Measurements from ENCODE around the gene ETV5. TPM values are rescaled to one million over a fixed set of nuclear protein-coding genes. Genes with fewer than 3 reads are reported as not detected.

The ETV5 gene
- total and polyA plus RNA-seq, 4 donors: 3.3 to 14.9 (median 5.5) TPM

DNA sequence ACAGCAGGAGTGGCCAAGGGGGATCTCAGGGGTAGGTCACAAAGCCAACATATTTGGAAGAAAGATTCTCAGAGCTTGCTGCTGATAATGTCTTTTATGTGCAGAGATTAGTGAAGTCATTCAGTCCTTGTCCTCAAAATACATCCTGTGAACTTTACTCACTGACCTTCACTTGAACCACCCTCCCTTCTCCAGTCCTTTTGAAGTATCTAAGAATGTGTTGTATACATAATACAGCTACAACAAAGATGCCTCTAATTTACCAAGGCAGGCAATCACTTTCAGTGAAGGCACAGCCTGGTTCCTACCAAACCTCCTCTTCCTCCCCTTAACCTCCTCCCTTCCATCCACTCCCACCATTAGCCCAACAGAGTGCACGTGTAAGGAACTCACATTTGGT, 38.3 kb downstream of the ETV5 start:
- no peak overlapping the region for H3K4me3 ChIP-seq (ENCODE audit: low read depth in 1 of 3, low read length in 3 of 3)
- H3K9ac ChIP-seq (ENCODE audit: low read depth in 1 of 2, low read length in 2 of 2): no peak overlapping the region
- no peak overlapping the region for H3K27ac ChIP-seq (ENCODE audit: low read depth in 1 of 2, low read length in 2 of 2)
- H3K27me3 ChIP-seq (ENCODE audit: control insufficient read depth in 4 of 4, insufficient read depth in 4 of 4, low read length in 3 of 4): no peaks in the 10 kb centered on the region
- TF ChIP-seq, protein P1, sequence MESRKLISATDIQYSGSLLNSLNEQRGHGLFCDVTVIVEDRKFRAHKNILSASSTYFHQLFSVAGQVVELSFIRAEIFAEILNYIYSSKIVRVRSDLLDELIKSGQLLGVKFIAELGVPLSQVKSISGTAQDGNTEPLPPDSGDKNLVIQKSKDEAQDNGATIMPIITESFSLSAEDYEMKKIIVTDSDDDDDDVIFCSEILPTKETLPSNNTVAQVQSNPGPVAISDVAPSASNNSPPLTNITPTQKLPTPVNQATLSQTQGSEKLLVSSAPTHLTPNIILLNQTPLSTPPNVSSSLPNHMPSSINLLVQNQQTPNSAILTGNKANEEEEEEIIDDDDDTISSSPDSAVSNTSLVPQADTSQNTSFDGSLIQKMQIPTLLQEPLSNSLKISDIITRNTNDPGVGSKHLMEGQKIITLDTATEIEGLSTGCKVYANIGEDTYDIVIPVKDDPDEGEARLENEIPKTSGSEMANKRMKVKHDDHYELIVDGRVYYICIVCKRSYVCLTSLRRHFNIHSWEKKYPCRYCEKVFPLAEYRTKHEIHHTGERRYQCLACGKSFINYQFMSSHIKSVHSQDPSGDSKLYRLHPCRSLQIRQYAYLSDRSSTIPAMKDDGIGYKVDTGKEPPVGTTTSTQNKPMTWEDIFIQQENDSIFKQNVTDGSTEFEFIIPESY (IDR thresholded peaks at IDR 0.05): no peak
- H3K9me3 ChIP-seq (ENCODE audit: control insufficient read depth in 4 of 4, low read length in 3 of 4): no peaks in the 10 kb centered on the region
- H3K36me3 ChIP-seq (ENCODE audit: control insufficient read depth in 4 of 4, insufficient read depth in 3 of 4, low read depth in 1 of 4, low read length in 3 of 4): no peaks in the 10 kb centered on the region
- DNase-seq (ENCODE audit: low spot score): no peak
- H3K4me1 ChIP-seq (ENCODE audit: control insufficient read depth in 4 of 4, insufficient read depth in 4 of 4, low read length in 3 of 4): peaks cover 0 to 3% (median 0%) of the 10 kb centered on the region in 4 donors
- WGBS: 70% methylated on average over 1 of the region's 1 CpG

DNA sequence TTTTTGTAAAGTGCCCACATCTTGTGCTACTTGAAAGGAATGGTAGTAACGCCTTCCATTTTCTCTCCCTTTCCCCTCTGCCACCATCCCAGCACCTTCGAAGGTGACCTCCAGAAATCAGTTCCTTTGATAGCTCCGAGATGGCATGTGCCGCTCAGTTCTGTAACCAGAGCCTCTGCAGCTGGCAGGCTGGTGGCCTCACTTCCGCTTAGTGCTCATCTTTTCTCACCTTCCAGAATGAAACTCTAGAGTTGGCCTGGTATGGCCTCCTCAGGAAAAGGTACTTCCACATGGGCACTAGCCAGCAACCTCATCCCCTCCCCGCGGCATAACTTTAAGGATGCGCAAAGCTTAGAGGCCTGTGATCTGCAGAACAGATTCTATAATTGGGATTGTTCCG, 38.8 kb downstream of the ETV5 start:
- Histone ChIP-seq H3K9me3 (ENCODE audit: control insufficient read depth in 4 of 4, low read length in 3 of 4) (no peaks in the 10 kb centered on the region), H3K4me1 (ENCODE audit: control insufficient read depth in 4 of 4, insufficient read depth in 4 of 4, low read length in 3 of 4) (peaks cover 0 to 3% (median 0%) of the 10 kb centered on the region in 4 donors), H3K27ac (ENCODE audit: low read depth in 1 of 2, low read length in 2 of 2) (no peak overlapping the region), H3K36me3 (ENCODE audit: control insufficient read depth in 4 of 4, insufficient read depth in 3 of 4, low read depth in 1 of 4, low read length in 3 of 4) (peaks cover 0 to 3% (median 0%) of the 10 kb centered on the region in 4 donors), H3K27me3 (ENCODE audit: control insufficient read depth in 4 of 4, insufficient read depth in 4 of 4, low read length in 3 of 4) (no peaks in the 10 kb centered on the region), H3K4me3 (ENCODE audit: low read depth in 1 of 3, low read length in 3 of 3) (no peak overlapping the region), H3K9ac (ENCODE audit: low read depth in 1 of 2, low read length in 2 of 2) (no peak overlapping the region)
- TF ChIP-seq JUND (IDR thresholded peaks at IDR 0.05) (no peak), SP1 (IDR thresholded peaks at IDR 0.05) (no peak), HNF4A (conservative IDR thresholded peaks at IDR 0.05) (no peak), GABPA (IDR thresholded peaks at IDR 0.05 in 1 of 2, conservative IDR thresholded peaks at IDR 0.05 in 1 of 2) (no peak)
- TF ChIP-seq, protein P1 (IDR thresholded peaks at IDR 0.05): no peak
- WGBS: 92% methylated on average over 9 of the region's 9 CpGs
- DNase-seq (ENCODE audit: low spot score): no peak

DNA sequence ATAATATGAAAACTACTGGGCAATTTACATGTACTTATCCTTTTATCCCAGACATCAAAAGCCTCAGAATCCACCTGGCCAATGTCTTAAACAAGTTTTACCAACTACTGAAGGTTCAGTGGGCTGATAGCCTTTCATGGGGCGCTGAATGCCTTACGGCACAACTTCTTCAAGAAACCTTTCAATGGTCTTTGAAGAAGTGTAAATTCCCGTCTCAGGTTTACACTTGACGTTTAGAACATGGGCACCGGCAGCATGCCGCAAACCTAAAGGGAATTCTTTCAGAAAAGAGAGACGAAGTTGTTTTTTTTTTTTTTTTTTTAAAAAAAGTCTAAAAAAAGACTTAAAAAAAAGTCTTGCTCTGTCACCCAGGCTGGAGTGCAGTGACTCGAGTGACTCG, 39.7 kb downstream of the ETV5 start:
- no peaks in the 10 kb centered on the region for H3K9me3 ChIP-seq (ENCODE audit: control insufficient read depth in 4 of 4, low read length in 3 of 4)
- H3K4me1 ChIP-seq (ENCODE audit: control insufficient read depth in 4 of 4, insufficient read depth in 4 of 4, low read length in 3 of 4): peaks cover 0 to 3% (median 0%) of the 10 kb centered on the region in 4 donors
- DNase-seq (ENCODE audit: low spot score): no peak
- H3K9ac ChIP-seq (ENCODE audit: low read depth in 1 of 2, low read length in 2 of 2): no peak overlapping the region
- TF ChIP-seq YY1 (IDR thresholded peaks at IDR 0.05) (no peak), NR2F2 (IDR thresholded peaks at IDR 0.05) (no peak), SP1 (IDR thresholded peaks at IDR 0.05) (no peak), GABPA (IDR thresholded peaks at IDR 0.05 in 1 of 2, conservative IDR thresholded peaks at IDR 0.05 in 1 of 2) (no peak), TAF1 (conservative IDR thresholded peaks at IDR 0.05) (no peak), HNF4G (IDR thresholded peaks at IDR 0.05) (no peak), FOXA1 (IDR thresholded peaks at IDR 0.05) (no peak), FOXA2 (IDR thresholded peaks at IDR 0.05) (no peak), RAD21 (IDR thresholded peaks at IDR 0.05) (no peak), EGR1 (IDR thresholded peaks at IDR 0.05; ENCODE audit: low read depth in 2 of 2) (no peak), HNF4A (conservative IDR thresholded peaks at IDR 0.05) (no peak), JUND (IDR thresholded peaks at IDR 0.05) (no peak)
- TF ChIP-seq, protein P2, sequence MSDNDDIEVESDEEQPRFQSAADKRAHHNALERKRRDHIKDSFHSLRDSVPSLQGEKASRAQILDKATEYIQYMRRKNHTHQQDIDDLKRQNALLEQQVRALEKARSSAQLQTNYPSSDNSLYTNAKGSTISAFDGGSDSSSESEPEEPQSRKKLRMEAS (IDR thresholded peaks at IDR 0.05): no peak
- TF ChIP-seq, protein P3, sequence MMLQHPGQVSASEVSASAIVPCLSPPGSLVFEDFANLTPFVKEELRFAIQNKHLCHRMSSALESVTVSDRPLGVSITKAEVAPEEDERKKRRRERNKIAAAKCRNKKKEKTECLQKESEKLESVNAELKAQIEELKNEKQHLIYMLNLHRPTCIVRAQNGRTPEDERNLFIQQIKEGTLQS (IDR thresholded peaks at IDR 0.05): no peak
- TF ChIP-seq, protein P1 (IDR thresholded peaks at IDR 0.05): no peak
- TF ChIP-seq, protein P4, sequence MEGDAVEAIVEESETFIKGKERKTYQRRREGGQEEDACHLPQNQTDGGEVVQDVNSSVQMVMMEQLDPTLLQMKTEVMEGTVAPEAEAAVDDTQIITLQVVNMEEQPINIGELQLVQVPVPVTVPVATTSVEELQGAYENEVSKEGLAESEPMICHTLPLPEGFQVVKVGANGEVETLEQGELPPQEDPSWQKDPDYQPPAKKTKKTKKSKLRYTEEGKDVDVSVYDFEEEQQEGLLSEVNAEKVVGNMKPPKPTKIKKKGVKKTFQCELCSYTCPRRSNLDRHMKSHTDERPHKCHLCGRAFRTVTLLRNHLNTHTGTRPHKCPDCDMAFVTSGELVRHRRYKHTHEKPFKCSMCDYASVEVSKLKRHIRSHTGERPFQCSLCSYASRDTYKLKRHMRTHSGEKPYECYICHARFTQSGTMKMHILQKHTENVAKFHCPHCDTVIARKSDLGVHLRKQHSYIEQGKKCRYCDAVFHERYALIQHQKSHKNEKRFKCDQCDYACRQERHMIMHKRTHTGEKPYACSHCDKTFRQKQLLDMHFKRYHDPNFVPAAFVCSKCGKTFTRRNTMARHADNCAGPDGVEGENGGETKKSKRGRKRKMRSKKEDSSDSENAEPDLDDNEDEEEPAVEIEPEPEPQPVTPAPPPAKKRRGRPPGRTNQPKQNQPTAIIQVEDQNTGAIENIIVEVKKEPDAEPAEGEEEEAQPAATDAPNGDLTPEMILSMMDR (IDR thresholded peaks at IDR 0.05; ENCODE audit: low read depth, low read length, missing input control): no peak
- no peak overlapping the region for H3K27ac ChIP-seq (ENCODE audit: low read depth in 1 of 2, low read length in 2 of 2)
- no peak overlapping the region for H3K4me3 ChIP-seq (ENCODE audit: low read depth in 1 of 3, low read length in 3 of 3)
- H3K27me3 ChIP-seq (ENCODE audit: control insufficient read depth in 4 of 4, insufficient read depth in 4 of 4, low read length in 3 of 4): no peaks in the 10 kb centered on the region
- H3K36me3 ChIP-seq (ENCODE audit: control insufficient read depth in 4 of 4, insufficient read depth in 3 of 4, low read depth in 1 of 4, low read length in 3 of 4): peaks cover 0 to 4% (median under 1%) of the 10 kb centered on the region in 4 donors
- WGBS: 97% methylated on average over 9 of the region's 9 CpGs
